ENCODE measurements around the gene TPP2.

GRCh38 chr13:102657630-102658029, 60.8 kb downstream of the TPP2 start:
- TF ChIP-seq EZH2 (IDR thresholded peaks at IDR 0.05; ENCODE audit: borderline replicate concordance, low read length) (no peak), CTCF (IDR thresholded peaks at IDR 0.05; ENCODE audit: low read length) (peak; percentile 12; the same call in 1 of the 2 replicates)
